Stimulated activated CD4-positive, alpha-beta T cell treated with anti-CD3 and anti-CD28 coated beads, TNF-alpha, amount 100 ng/mL, for 1 hour (primary cell): ENCODE measurements around the gene SEC24D.

Experiments used
- DNase-seq, 3 donors: peaks; one replicate each; pipeline ENCODE4 v3.0.0-alpha.2; 2020; ENCODE audit warnings: low read depth in 3 of 3, low spot score in 1 of 3

The SEC24D gene

GRCh38 chr4:118753685-118754084 is 82.2 kb downstream of the SEC24D start:
- no peak for DNase-seq

GRCh38 chr4:118753096-118753495 is 82.8 kb downstream of the SEC24D start:
- DNase-seq, result no peak

DNA sequence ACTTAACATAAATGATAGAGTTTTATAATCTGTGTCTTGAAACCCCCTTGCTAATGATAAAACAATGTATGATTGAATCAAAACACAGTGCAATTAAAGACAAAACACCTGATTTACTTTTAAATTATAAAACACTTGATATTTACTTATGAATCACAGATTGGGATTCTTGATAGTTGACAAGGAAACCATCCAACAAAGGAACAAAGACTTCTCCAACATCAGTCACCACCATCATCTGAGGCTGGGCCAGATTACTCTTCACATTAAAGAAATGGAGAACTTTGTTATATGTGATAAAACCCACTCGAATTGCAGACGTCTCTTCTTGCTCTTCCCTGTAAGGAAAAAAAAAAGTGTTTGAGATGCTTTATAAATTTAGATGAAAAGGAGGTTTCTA is 83.4 kb downstream of the SEC24D start:
- DNase-seq, result no peak

- no peak for DNase-seq
These were observed 84.2 kb downstream of the SEC24D start for GRCh38 chr4:118751629-118752323.

DNA sequence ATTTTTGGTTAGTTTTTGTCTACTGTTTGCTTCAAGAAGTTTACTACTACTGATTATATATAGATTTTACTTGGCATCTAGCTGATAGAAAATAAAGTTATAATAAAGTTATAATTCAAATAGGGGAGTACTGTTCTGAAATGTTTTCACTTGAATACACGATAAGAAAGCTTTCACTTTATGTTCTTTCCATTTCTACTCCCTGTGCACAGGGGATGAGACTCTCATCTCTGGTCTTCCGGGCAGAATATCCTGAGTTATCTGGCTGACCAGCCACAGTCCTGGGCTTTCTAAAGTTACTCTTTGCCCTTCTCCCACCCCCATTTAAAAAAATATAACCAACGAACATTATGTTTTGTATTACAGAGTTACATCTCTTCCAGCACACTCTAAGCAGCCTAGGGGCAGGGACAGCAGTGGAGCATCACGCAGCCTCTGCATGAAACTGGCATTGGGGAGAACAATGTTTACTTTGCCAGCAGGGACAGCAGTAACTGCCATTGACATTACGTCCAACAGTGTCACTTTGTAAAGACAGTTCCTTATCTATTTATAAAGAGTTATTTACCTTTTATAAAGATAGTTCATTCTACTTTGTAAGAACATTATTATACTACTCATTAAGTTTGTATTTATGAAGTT is 86.5 kb downstream of the SEC24D start:
- no peak for DNase-seq

GRCh38 chr4:118746251-118746919 is 89.5 kb downstream of the SEC24D start:
- no peak for DNase-seq

GRCh38 chr4:118745357-118745756 is 90.6 kb downstream of the SEC24D start:
- DNase-seq, result no peak

DNA sequence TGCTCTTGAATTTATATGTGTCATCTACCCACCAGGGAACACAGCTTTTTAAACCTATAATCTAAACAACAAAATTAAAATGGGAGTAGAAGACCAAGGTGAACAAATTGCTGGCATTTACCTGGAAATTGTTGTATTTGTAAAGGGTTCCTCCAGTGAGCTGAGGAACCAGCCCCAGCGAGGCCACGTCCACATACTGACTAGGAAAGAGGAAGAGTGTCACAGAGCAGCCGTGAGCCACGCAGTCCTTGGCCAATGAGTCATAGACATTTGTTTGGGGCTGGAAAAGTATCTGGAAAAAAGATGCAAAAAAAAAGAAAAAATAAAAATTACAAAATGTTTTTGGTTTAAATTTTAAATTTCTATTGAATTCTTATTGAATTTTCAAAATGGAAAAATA is 92.1 kb downstream of the SEC24D start:
- DNase-seq, result no peak

- no peak for DNase-seq
These were observed 93.9 kb downstream of the SEC24D start for GRCh38 chr4:118742050-118742449.

GRCh38 chr4:118741301-118741855 is 94.5 kb downstream of the SEC24D start:
- DNase-seq, result no peak

DNA sequence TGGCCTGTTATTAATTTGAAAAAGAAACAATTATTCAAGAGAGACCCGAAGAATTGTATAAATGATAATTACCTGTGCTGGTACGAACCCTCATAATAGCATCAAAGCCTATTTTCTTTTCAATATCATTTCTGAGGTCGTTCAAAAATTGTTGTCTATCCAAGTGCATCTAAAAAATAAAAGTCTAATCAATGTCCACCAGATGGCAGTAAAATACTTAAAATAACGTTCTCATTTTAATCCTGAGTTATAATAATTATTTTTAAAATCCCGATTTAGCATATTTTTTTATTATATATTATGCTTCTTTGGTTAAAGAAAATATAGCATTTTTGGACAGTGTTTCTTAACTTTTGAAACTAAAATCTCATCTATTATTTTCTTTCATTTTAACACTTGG is 95.1 kb downstream of the SEC24D start:
- no peak for DNase-seq

GRCh38 chr4:118739022-118739713 is 96.8 kb downstream of the SEC24D start:
- no peak for DNase-seq

DNA sequence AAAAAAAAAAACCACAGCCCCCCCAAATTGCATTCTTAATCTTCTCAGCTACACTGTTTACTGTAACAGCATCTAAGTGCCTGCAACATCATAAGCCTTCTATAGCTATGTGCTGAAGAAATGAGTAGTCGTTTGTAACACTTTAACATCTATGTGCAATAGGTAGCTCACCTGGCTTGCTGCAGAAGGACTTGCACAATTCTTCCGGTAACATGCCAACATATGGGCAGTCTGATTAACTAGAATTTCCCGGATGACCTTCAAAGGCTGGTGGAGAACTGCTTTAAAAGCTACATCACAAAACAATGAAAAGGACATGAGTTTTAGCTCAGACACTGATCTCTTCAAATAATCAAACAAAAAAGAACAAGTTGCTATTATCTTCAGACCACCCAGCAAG is 97.8 kb downstream of the SEC24D start:
- DNase-seq, result no peak

- DNase-seq, result no peak
These were observed 99.0 kb downstream of the SEC24D start for GRCh38 chr4:118736900-118737299.

DNA sequence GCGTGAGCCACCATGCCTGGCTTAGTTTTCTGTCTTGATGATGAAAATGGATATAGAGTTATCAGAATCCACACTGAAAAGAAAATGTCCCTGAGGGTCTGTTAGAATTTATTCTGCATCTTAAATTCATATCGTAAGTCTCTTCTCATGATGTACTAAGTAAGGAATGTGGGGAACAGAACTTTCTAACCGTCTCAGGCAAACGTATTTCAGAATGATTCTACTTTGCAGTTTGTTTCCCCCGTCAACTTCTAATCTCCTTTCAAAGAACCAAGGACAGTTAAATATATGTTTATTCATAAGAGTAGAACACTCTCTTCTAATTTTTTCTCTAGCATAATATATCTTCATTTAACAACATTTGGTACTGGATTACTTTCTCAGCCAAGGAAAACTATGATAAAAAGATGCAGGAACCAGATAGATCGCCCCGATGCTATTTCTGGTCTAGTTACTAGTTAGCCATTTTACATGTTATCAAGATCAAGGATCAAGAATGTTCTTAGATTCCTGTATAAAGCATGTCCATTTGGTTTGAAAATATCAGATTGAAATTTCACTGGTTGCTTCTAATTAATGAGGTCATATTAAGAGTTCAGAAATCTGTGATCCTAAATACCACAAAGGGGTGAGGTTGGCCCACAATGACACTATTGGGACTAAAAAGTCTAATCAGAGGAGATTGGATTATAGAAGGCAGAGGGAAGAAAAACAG is 101.3 kb downstream of the SEC24D start:
- no peak for DNase-seq

GRCh38 chr4:118732591-118733330 is 103.2 kb downstream of the SEC24D start:
- no peak for DNase-seq

DNA sequence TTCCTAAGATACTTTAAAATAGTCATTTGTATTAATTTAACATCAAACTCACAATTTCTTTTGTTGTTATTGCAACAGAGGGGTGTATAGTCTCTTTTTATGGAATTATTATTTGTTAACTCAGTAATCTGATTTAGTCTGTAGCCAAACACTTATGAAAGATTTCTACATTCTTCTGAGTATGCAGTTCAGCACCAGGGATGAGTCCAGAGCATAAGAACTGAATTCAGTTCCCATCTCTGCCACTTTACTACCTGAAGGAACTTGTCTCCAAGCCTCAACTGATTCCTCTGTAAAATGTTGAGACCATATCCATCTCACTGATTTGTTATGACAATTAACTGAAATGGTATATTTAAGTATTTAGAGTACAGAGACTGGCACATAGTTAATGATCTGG is 105.2 kb downstream of the SEC24D start:
- no peak for DNase-seq

DNA sequence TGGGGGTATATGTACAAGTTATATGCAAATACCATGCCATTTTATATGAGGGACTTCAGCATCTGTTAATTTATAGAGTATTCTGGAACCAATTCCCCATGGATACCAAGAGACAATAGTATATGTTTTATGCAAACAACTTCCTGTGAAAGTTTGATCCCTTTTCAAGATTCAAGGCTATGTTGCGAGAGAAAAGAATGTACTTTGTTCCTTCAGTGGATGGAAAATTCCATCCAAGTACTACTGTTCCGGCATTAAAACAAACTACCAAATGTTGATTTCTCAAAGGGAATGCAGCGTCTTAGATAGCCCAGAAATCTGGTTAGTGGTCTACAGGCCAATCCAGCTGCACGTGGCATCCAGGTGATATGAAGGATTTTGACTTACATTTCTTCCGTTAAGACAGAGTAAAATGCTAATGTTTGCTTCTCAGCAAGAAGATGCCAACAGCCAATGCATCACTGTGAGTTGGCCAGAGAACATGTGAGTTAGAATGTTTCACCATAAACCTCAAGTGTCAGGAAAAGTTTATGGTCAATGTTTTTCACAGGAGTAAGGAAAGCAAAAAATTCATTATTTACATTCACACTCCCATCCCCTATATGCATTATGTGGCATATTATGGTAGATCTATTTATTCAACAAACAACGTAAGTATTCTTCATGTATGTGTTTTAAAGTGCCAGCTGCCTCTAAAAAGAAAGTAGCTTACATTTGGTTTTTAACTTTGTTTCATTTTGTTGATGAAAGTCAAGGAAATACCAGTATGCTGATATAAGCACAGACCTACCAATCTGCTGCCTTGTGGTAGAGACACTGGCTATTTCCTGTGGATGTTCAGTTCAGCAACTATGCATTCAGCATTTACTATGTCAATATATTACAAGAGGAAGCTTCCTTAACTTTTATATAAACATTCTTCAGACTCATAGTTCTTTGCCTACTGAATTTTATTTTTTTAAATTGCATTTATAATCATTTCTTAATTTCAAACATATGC is 106.3 kb downstream of the SEC24D start:
- DNase-seq, result no peak

DNA sequence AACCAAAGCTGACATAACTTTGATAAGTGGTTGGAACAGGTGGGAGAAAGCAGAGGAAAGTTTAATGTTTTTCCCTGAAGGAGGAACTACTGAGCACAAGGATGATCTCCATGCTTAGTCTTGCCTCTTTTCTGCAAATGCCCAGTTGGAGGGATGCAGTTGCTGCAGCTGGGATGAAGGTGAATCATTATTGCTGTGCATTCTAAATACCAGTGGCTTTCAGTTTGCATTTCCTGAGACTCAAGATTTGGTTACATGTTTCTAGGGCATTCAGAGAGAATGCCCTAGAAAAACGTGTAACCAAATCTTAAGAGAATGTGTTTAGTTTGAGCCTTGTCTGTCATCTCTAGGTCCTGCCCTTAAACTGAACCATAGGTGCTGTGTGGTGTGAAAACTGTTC is 108.6 kb downstream of the SEC24D start:
- DNase-seq, result no peak
